Activated T-helper 2 cell treated with anti-CD3 and anti-CD28 coated beads, Interferon-gamma antibody, Interleukin-2, Interleukin-4, amounts not matched to agents 10 μg/mL and 5 μg/mL and 100 μg/mL, durations not matched to agents 14 hours and 24 hours and 36 hours (primary cell): ENCODE results near the gene PNLIPRP2. TPM values are rescaled to one million over a fixed set of nuclear protein-coding genes. Genes with fewer than 3 reads are reported as not detected.

Experiments used
- DNase-seq: peaks from one replicate; pipeline ENCODE4 v3.0.0; 2021; ENCODE audit warnings: low spot score
- H3K27ac Mint-ChIP-seq: one replicate; pipeline ENCODE4 v1.8.0; 2021; ENCODE audit warnings: mixed read lengths
- H3K27me3 Mint-ChIP-seq: one replicate; pipeline ENCODE4 v1.8.0; 2021; ENCODE audit warnings: low read depth, mixed read lengths
- H3K36me3 Mint-ChIP-seq: one replicate; pipeline ENCODE4 v1.8.0; 2021; ENCODE audit warnings: low read depth, mixed read lengths
- H3K4me1 Mint-ChIP-seq: one replicate; pipeline ENCODE4 v1.8.0; 2021; ENCODE audit warnings: low read depth, mixed read lengths
- H3K4me3 Mint-ChIP-seq: one replicate; pipeline ENCODE4 v1.8.0; 2021; ENCODE audit warnings: low read depth, mild to moderate bottlenecking, moderate library complexity, mixed read lengths
- H3K9me3 Mint-ChIP-seq: one replicate; pipeline ENCODE4 v1.8.0; 2021; ENCODE audit warnings: mixed read lengths
- intact Hi-C: fragments of 100-400 bp; cut with micrococcal nuclease; formaldehyde crosslinking; loops from one replicate; pipeline ENCODE4 v1.15.1; 2023
- total RNA-seq: library from RNA; stranded (reverse); gene quantifications from 2 replicates; pipeline ENCODE4 v1.2.3, GENCODE V29; 2022

PNLIPRP2 gene
- total RNA-seq, 1 donor from 2014 or later = not detected

- no peaks in the 10 kb centered on the region for H3K36me3 Mint-ChIP-seq
- no peaks in the 10 kb centered on the region for H3K9me3 Mint-ChIP-seq
- intact Hi-C loops = no loop called here
- H3K27me3 Mint-ChIP-seq = no peaks in the 10 kb centered on the region
- no peak overlapping the region for H3K4me3 Mint-ChIP-seq
- no peak for DNase-seq
- no peaks in the 10 kb centered on the region for H3K4me1 Mint-ChIP-seq
- no peak overlapping the region for H3K27ac Mint-ChIP-seq
Measured at GRCh38 chr10:116621934-116622655, 1.3 kb downstream of the PNLIPRP2 start.

- DNase-seq = no peak
- no peaks in the 10 kb centered on the region for H3K4me1 Mint-ChIP-seq
- intact Hi-C loops = no loop called here
- no peak overlapping the region for H3K27ac Mint-ChIP-seq
- H3K36me3 Mint-ChIP-seq = no peaks in the 10 kb centered on the region
- H3K4me3 Mint-ChIP-seq = no peak overlapping the region
- no peaks in the 10 kb centered on the region for H3K9me3 Mint-ChIP-seq
- peaks cover 8% of the 10 kb centered on the region for H3K27me3 Mint-ChIP-seq
Measured at GRCh38 chr10:116625845-116626244, 5.1 kb downstream of the PNLIPRP2 start.

GRCh38 chr10:116626815-116627214, 6.1 kb downstream of the PNLIPRP2 start:
- H3K4me3 Mint-ChIP-seq = no peak overlapping the region
- intact Hi-C loops = no loop called here

GRCh38 chr10:116627386-116627933, 6.7 kb downstream of the PNLIPRP2 start:
- intact Hi-C loops = no loop called here
- H3K9me3 Mint-ChIP-seq = no peaks in the 10 kb centered on the region
- H3K36me3 Mint-ChIP-seq = no peaks in the 10 kb centered on the region
- peaks cover 8% of the 10 kb centered on the region for H3K27me3 Mint-ChIP-seq
- H3K4me1 Mint-ChIP-seq = no peaks in the 10 kb centered on the region
- H3K4me3 Mint-ChIP-seq = no peak overlapping the region
- DNase-seq = no peak
- no peak overlapping the region for H3K27ac Mint-ChIP-seq

More at GRCh38 chr10:116626815-116627214, 6.1 kb downstream of the PNLIPRP2 start:
- H3K4me1 Mint-ChIP-seq = no peaks in the 10 kb centered on the region
- H3K27ac Mint-ChIP-seq = no peak overlapping the region
- H3K36me3 Mint-ChIP-seq = no peaks in the 10 kb centered on the region
- H3K27me3 Mint-ChIP-seq = peaks cover 8% of the 10 kb centered on the region
- DNase-seq = no peak
- H3K9me3 Mint-ChIP-seq = no peaks in the 10 kb centered on the region

GRCh38 chr10:116629340-116629739, 8.6 kb downstream of the PNLIPRP2 start:
- DNase-seq = no peak
- H3K4me3 Mint-ChIP-seq = no peak overlapping the region
- peaks cover 8% of the 10 kb centered on the region for H3K27me3 Mint-ChIP-seq
- H3K9me3 Mint-ChIP-seq = no peaks in the 10 kb centered on the region
- H3K36me3 Mint-ChIP-seq = no peaks in the 10 kb centered on the region
- H3K27ac Mint-ChIP-seq = no peak overlapping the region
- no peaks in the 10 kb centered on the region for H3K4me1 Mint-ChIP-seq
- intact Hi-C loops = no loop called here

GRCh38 chr10:116630020-116630419, 9.3 kb downstream of the PNLIPRP2 start:
- H3K4me3 Mint-ChIP-seq = no peak overlapping the region
- H3K27me3 Mint-ChIP-seq = peaks cover 8% of the 10 kb centered on the region
- H3K36me3 Mint-ChIP-seq = no peaks in the 10 kb centered on the region
- H3K27ac Mint-ChIP-seq = no peak overlapping the region
- intact Hi-C loops = no loop called here
- no peak for DNase-seq
- H3K4me1 Mint-ChIP-seq = no peaks in the 10 kb centered on the region
- H3K9me3 Mint-ChIP-seq = no peaks in the 10 kb centered on the region

- intact Hi-C loops = no loop called here
- Mint-ChIP-seq H3K9me3 (no peaks in the 10 kb centered on the region), H3K27me3 (peaks cover 8% of the 10 kb centered on the region), H3K4me3 (no peak overlapping the region), H3K27ac (no peak overlapping the region), H3K4me1 (no peaks in the 10 kb centered on the region), H3K36me3 (no peaks in the 10 kb centered on the region)
- DNase-seq = no peak
Measured at GRCh38 chr10:116631871-116632295, 11.1 kb downstream of the PNLIPRP2 start.

GRCh38 chr10:116632596-116633215, 12.0 kb downstream of the PNLIPRP2 start:
- peaks cover 8% of the 10 kb centered on the region for H3K27me3 Mint-ChIP-seq
- H3K9me3 Mint-ChIP-seq = no peaks in the 10 kb centered on the region
- H3K4me3 Mint-ChIP-seq = no peak overlapping the region
- no peaks in the 10 kb centered on the region for H3K4me1 Mint-ChIP-seq
- H3K27ac Mint-ChIP-seq = no peak overlapping the region
- DNase-seq = no peak
- no peaks in the 10 kb centered on the region for H3K36me3 Mint-ChIP-seq
- intact Hi-C loops = no loop called here

GRCh38 chr10:116633216-116633600, 12.5 kb downstream of the PNLIPRP2 start:
- peaks cover 7% of the 10 kb centered on the region for H3K27me3 Mint-ChIP-seq
- intact Hi-C loops = no loop called here
- H3K36me3 Mint-ChIP-seq = no peaks in the 10 kb centered on the region
- no peak for DNase-seq
- H3K27ac Mint-ChIP-seq = no peak overlapping the region
- no peaks in the 10 kb centered on the region for H3K4me1 Mint-ChIP-seq
- no peaks in the 10 kb centered on the region for H3K9me3 Mint-ChIP-seq
- H3K4me3 Mint-ChIP-seq = no peak overlapping the region

GRCh38 chr10:116634126-116634975, 13.6 kb downstream of the PNLIPRP2 start:
- no peak overlapping the region for H3K4me3 Mint-ChIP-seq

GRCh38 chr10:116636385-116636784, 15.6 kb downstream of the PNLIPRP2 start:
- Mint-ChIP-seq H3K4me3 (no peak overlapping the region), H3K27ac (no peak overlapping the region), H3K36me3 (no peaks in the 10 kb centered on the region), H3K27me3 (no peaks in the 10 kb centered on the region), H3K9me3 (no peaks in the 10 kb centered on the region), H3K4me1 (no peaks in the 10 kb centered on the region)
- intact Hi-C loops = no loop called here
- no peak for DNase-seq

More at GRCh38 chr10:116634126-116634975, 13.6 kb downstream of the PNLIPRP2 start:
- H3K9me3 Mint-ChIP-seq = no peaks in the 10 kb centered on the region
- intact Hi-C loops = no loop called here
- no peak overlapping the region for H3K27ac Mint-ChIP-seq
- no peak for DNase-seq
- no peaks in the 10 kb centered on the region for H3K36me3 Mint-ChIP-seq
- H3K4me1 Mint-ChIP-seq = no peaks in the 10 kb centered on the region
- H3K27me3 Mint-ChIP-seq = peaks cover 1% of the 10 kb centered on the region

GRCh38 chr10:116636976-116637375, 16.2 kb downstream of the PNLIPRP2 start:
- Mint-ChIP-seq H3K4me1 (no peaks in the 10 kb centered on the region), H3K9me3 (no peaks in the 10 kb centered on the region), H3K27ac (no peak overlapping the region), H3K4me3 (no peak overlapping the region), H3K27me3 (no peaks in the 10 kb centered on the region), H3K36me3 (no peaks in the 10 kb centered on the region)
- no peak for DNase-seq
- intact Hi-C loops = no loop called here
